Gastroesophageal sphincter (tissue), 4 donors: ENCODE measurements around the gene KIF20A. TPM values are rescaled to one million over a fixed set of nuclear protein-coding genes. Genes with fewer than 3 reads are reported as not detected.
"Not testable (repeated sequence)": the region's sequence is repeated elsewhere in the genome, so short reads cannot be mapped to it uniquely, and the experiment has no call there.

Source experiments
- ATAC-seq: fragments of 150-250 bp; one replicate; pipeline ENCODE4 v1.9.1; 2016; ENCODE audit warnings: mild to moderate bottlenecking, moderate library complexity
- H3K27ac ChIP-seq, 4 donors: fragments of 200-600 bp; sonication (generic) in 3 of 4; 1 replicate in 3 of 4; 2 replicates in 1 of 4; pipeline ENCODE4 v1.5.1; 2016 to 2019
- H3K27me3 ChIP-seq: fragments of 200-600 bp; sonication (generic); one replicate; pipeline ENCODE4 v1.5.1; 2019
- H3K36me3 ChIP-seq, 2 donors: fragments of 200-600 bp; sonication (generic); one replicate each; pipeline ENCODE4 v1.5.1; 2019; ENCODE audit warnings: control low read depth in 1 of 2
- H3K4me1 ChIP-seq, 3 donors: fragments of 200-600 bp; sonication (generic); 1 replicate in 2 of 3; 2 replicates in 1 of 3; pipeline ENCODE4 v1.5.1; 2016 to 2019; ENCODE audit warnings: control low read depth in 2 of 3
- H3K4me3 ChIP-seq, 2 donors: fragments of 200-600 bp; sonication (generic); one replicate each; pipeline ENCODE4 v1.5.1; 2019; ENCODE audit warnings: mild to moderate bottlenecking in 1 of 2, moderate library complexity in 1 of 2
- H3K9me3 ChIP-seq, 3 donors: fragments of 200-600 bp; sonication (generic); one replicate each; pipeline ENCODE4 v1.5.1; 2017 to 2019; ENCODE audit warnings: control low read depth in 2 of 3
- EP300 ChIP-seq: sonication (generic); formaldehyde crosslinking; IDR thresholded peaks from one replicate; pipeline ENCODE4 v1.6.1; 2017; ENCODE audit warnings: antibody characterized with exemption, mild to moderate bottlenecking
- POLR2A ChIP-seq, 2 donors: fragments of 450-650 bp; IDR thresholded peaks; one replicate each; pipeline ENCODE4 v1.6.1; 2017; ENCODE audit warnings: antibody characterized with exemption in 2 of 2, mild to moderate bottlenecking in 2 of 2, moderate library complexity in 1 of 2
- POLR2AphosphoS5 ChIP-seq: sonication (generic); formaldehyde crosslinking; IDR thresholded peaks from one replicate; pipeline ENCODE4 v1.6.1; 2017; ENCODE audit warnings: antibody characterized with exemption
- WGBS, 2 donors: methylation state at CpG; one replicate each; pipeline ENCODE4 v1.1.5; 2018; ENCODE audit warnings: low coverage in 1 of 2; 5-methylcytosine and 5-hydroxymethylcytosine counted together
- total RNA-seq, 4 donors: library from RNA; depleted of rRNA; stranded (reverse); fragments of >200 nt; gene quantifications; one replicate each; pipeline ENCODE4 v1.1.0, GENCODE V29; 2016
- TF ChIP-seq, protein P1 (sequence below), 4 experiments: fragments of 200-600 bp in 2 of 4; fragments of 450-650 bp in 2 of 4; sonication (generic) in 1 of 4; IDR thresholded peaks; one replicate each; pipeline ENCODE4 v1.5.1; 2017 to 2019; ENCODE audit warnings: antibody characterized with exemption in 4 of 4, mild to moderate bottlenecking in 2 of 4, moderate library complexity in 2 of 4

Gene KIF20A
- total RNA-seq, 4 donors from 2014 or later = 0.12 to 2.0 TPM; not detected in 2

DNA sequence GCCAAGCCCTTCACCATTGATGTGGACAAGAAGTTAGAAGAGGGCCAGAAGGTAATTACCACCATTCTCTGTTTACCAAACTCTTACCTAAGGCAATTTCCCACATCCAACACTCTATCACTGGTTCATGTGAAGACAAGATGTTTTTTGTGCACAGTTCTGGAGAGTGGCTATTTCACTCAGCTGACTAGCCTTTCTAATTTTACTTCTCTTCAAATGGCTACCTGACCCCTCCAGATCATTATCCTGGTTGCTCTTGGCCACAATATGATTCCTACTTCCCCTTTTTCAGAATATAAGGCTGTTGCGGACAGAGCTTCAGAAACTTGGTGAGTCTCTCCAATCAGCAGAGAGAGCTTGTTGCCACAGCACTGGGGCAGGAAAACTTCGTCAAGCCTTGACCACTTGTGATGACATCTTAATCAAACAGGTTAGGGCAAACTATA is 7.1 kb downstream of the KIF20A start:
- WGBS, 2 donors = 71% methylated on average over 1 of the region's 2 CpGs; no CpG with 5 or more reads in 1 of the 2 donors
- no peak for ATAC-seq
- Histone ChIP-seq H3K4me3 (no peak overlapping the region), H3K36me3 (peaks cover 3 to 81% of the 10 kb centered on the region in 2 donors), H3K4me1 (no peaks in the 10 kb centered on the region), H3K9me3 (no peaks in the 10 kb centered on the region), H3K27ac (no peak overlapping the region), H3K27me3 (no peaks in the 10 kb centered on the region)
- TF ChIP-seq POLR2AphosphoS5 = no peak
- TF ChIP-seq EP300 = no peak
- TF ChIP-seq, protein P1, sequence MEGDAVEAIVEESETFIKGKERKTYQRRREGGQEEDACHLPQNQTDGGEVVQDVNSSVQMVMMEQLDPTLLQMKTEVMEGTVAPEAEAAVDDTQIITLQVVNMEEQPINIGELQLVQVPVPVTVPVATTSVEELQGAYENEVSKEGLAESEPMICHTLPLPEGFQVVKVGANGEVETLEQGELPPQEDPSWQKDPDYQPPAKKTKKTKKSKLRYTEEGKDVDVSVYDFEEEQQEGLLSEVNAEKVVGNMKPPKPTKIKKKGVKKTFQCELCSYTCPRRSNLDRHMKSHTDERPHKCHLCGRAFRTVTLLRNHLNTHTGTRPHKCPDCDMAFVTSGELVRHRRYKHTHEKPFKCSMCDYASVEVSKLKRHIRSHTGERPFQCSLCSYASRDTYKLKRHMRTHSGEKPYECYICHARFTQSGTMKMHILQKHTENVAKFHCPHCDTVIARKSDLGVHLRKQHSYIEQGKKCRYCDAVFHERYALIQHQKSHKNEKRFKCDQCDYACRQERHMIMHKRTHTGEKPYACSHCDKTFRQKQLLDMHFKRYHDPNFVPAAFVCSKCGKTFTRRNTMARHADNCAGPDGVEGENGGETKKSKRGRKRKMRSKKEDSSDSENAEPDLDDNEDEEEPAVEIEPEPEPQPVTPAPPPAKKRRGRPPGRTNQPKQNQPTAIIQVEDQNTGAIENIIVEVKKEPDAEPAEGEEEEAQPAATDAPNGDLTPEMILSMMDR (IDR thresholded peaks at IDR 0.05) = no peak
- TF ChIP-seq POLR2A (IDR thresholded peaks at IDR 0.05) = no peak

DNA sequence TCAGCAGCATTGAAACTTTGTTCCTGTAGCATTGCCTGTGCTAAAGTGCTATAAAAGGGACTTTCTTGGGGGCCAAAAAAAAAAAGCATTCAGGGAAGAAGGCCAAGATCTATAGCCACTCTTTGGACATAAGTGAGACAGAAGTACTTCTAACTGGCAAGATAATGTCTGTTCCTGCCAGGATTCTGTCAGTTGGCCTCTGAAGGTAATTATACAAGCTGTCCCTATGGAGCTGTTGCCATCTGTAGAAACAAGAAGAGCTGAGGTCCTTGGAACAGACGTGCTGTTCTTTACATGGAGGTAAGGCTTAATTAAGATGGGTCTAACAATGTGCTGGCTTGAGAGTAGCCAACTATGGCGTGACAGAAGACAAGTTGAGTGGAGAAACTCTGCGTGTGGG is 9.7 kb downstream of the KIF20A start:
- TF ChIP-seq POLR2A (IDR thresholded peaks at IDR 0.05) (no peak), EP300 (no peak), POLR2AphosphoS5 (no peak)
- TF ChIP-seq, protein P1 (IDR thresholded peaks at IDR 0.05) = no peak
- Histone ChIP-seq H3K4me1 (no peaks in the 10 kb centered on the region), H3K27me3 (no peaks in the 10 kb centered on the region), H3K4me3 (no peak overlapping the region), H3K27ac (no peak overlapping the region), H3K9me3 (no peaks in the 10 kb centered on the region), H3K36me3 (peaks cover 3 to 100% of the 10 kb centered on the region in 2 donors)
- ATAC-seq = no peak
- WGBS, 2 donors = 65 to 67% methylated on average over 1 to 3 of the region's 3 CpGs

DNA sequence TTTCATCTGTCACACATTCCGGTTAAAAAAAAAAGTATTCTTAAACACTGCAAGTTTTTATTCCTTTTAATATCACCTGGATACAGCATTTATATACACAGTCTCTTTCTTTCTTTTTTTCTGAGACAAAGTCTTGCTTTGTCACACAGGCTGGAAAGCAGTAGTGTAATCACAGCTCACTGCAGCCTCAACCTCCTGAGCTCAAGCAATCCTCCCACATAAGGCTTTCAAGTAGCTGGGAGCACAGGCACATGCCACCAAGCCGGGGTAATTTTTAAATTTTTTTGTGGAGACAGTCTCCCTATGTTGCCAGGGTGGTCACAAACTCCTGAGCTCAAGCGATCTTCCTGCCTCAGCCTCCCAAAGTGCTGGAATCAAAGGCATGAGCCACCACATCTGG is 13.9 kb downstream of the KIF20A start:
- TF ChIP-seq, protein P1 (IDR thresholded peaks at IDR 0.05) = no peak
- no peak for TF ChIP-seq POLR2A (IDR thresholded peaks at IDR 0.05)
- no peak for TF ChIP-seq EP300
- TF ChIP-seq POLR2AphosphoS5 = no peak
- no peak for ATAC-seq
- Histone ChIP-seq H3K4me3 (no peak overlapping the region), H3K36me3 (peaks cover 3 to 95% of the 10 kb centered on the region in 2 donors), H3K27ac (no peak overlapping the region), H3K4me1 (no peaks in the 10 kb centered on the region), H3K27me3 (no peaks in the 10 kb centered on the region), H3K9me3 (no peaks in the 10 kb centered on the region)
- WGBS, 2 donors = 83 to 92% methylated on average over 3 of the region's 3 CpGs

DNA sequence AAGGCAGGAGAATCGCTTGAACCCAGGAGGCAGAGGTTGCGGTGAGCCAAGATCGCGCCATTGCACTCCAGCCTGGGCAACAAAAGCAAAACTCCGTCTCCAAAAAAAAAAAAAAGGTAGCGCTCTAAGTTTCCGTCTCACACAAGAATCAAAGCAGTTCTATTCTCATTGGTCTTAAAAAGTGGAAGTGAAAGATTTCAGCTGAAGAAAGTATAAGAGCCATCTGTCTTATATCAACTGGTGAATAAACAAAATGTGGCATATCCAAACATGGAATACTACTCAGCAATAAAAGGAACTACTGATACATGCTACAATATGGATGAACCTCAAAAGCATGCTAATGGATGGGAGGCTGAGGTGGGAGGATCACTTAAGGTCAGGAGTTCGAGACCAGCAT is 14.9 kb downstream of the KIF20A start:
- H3K4me3 ChIP-seq, ATAC-seq, H3K4me1 ChIP-seq, H3K27me3 ChIP-seq, H3K27ac ChIP-seq, H3K9me3 ChIP-seq: not testable (repeated sequence)
- WGBS, 2 donors = 81 to 93% methylated on average over 7 to 8 of the region's 8 CpGs
- H3K36me3 ChIP-seq = peaks cover 6 to 95% of the 10 kb centered on the region in 2 donors

DNA sequence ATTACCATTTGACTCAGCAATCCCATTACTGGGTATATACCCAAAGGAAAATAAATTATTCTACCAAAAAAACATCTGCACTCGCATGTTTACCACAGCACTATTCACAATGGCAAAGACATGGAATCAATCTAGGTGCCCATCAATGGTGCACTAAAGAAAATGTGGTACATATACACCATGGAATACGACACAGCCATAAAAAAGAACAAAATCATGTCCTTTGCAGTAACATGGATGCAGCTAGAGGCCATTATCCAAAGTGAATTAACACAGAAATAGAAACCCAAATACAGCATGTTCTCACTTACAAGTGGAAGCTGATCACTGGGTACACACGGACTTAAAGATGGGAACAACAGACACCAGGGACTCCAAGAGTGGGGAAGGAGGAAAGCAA is 32.1 kb downstream of the KIF20A start:
- Histone ChIP-seq H3K4me3 (no peak overlapping the region), H3K36me3 (peaks cover 0 to 41% of the 10 kb centered on the region in 2 donors), H3K4me1 (peaks cover 0 to 44% (median 12%) of the 10 kb centered on the region in 3 donors), H3K27me3 (no peaks in the 10 kb centered on the region), H3K9me3 (no peaks in the 10 kb centered on the region), H3K27ac (no peak overlapping the region)
- TF ChIP-seq POLR2AphosphoS5 (no peak), POLR2A (IDR thresholded peaks at IDR 0.05) (no peak), EP300 (no peak)
- TF ChIP-seq, protein P1 (IDR thresholded peaks at IDR 0.05) = no peak
- WGBS, 2 donors = 89% methylated on average over 3 of the region's 3 CpGs
- no peak for ATAC-seq
